Measurements from ENCODE around the gene CA5A.
A peak's percentile ranks its signal among the peaks of the same experiment; 100 is the strongest.
"Not testable (repeated sequence)": the region's sequence is repeated elsewhere in the genome, so short reads cannot be mapped to it uniquely, and the experiment has no call there.

Gene CA5A

GRCh38 chr16:87936375-87937230, at the start of gene CA5A:
Gene CA5A (minus strand): TSS chr16:87936529. CDS start chr16:87936450, 79 bp downstream.
- no peak for DNase-seq

DNA sequence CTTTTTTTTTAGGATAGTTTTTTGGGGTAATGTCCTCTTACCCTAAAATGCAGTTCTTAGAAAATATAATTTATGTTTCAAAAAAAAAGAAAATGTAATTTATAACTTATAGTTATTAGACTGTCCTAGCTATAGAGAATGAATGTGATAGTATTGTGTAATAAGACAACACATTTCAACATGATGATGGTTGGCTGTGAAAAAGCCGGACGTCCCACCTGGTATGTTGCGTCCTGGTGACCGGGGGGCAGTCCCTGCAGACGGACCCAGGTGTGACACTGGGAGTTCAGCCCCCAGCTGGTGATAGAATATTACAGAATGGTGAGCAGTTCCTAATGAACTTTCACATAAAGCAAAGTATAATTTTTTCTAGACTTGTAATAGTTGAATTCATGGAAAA, 49.2 kb upstream of the CA5A start:
- DNase-seq, result not testable (repeated sequence)

DNA sequence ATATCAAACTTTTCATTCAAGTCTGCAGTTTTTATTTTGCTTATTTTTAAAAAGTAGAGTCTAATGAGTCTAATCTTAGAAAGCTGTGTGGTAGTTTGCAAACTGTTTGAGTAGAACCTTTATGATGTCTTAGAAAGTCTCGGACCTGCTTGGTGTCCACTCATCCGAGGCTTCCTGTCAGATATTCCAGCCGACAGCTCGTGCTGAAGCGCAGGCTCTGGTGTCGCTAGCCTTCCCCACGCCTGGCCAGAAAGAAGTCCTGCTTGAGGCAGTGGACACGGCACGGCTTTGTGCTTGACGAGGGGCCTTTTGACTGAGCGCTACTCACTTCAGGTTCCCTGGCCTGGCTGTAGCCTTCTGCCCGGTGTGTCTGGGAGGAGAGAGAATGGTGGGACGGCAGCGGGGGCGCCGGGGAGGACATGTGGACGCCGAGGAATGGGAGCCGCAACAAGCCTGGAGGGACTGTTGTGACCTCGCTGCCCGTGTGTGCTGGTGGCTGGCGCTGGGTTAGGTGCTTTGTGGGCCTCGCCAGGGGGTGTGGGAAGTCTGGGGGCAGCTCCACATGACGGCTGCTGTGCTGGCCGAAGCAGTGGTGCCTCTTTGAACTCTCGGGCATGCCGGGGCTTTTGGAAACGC, 48.4 kb upstream of the CA5A start:
- no peak for DNase-seq

- DNase-seq, result not testable (repeated sequence)
Measured at GRCh38 chr16:87984180-87984579, 47.9 kb upstream of the CA5A start.

- DNase-seq, result not testable (repeated sequence)
Measured at GRCh38 chr16:87983737-87984097, 47.4 kb upstream of the CA5A start.

DNA sequence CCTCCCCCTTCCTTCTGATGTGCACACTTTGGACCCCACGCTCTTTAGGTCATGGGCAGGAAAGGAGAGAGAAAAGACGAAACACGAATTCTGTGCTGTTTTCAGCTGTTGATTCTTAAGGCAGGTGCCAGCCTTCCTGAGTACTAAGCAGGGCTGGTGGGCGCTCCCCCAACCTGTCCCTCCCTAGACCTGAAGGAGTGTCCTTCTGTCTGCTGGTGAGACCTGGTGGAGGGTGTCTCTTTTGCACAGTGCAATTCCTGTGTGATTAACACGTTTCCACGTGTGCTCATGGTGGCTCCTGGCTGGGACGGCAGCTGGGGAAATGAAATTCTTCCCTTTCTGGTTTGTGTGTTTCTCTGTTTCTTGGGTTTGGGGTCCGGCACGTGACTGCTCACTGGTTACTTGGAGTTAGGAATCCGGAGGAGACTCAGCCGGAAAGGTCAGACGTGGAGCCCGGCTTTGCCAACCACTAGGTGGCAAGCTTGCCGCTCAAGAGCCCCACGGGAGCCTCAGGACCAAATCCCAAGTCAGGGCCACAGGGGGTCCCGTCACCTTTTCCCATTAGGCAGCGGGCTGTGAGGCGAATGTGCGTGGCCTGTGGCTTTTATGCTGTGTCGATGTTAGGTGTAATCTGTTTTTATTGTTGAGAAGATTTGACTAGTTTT, 46.9 kb upstream of the CA5A start:
- not testable (repeated sequence) for DNase-seq

DNA sequence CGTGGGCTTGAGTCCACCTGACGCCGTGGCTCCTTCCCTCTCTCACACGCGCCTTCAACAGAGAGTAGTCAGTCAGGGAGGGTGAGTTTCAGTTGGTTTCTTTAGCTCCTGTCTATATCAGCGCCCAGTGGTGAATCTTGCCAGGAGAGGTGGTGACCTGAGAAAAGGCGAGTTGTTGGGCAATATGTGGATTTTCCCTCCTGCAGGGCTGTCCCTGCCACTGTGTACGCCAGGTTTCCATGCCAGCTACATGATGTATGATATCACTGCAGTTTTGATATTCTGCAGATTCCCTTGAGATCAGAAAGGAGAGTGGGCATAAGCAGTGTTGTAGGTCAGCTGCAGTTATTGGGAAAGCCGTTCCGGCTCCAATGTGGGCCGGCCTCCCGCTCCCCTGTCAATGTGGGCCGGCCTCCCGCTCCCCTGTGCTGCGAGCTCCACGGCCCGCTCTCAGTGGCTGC, 46.3 kb upstream of the CA5A start:
- DNase-seq, result no peak

DNA sequence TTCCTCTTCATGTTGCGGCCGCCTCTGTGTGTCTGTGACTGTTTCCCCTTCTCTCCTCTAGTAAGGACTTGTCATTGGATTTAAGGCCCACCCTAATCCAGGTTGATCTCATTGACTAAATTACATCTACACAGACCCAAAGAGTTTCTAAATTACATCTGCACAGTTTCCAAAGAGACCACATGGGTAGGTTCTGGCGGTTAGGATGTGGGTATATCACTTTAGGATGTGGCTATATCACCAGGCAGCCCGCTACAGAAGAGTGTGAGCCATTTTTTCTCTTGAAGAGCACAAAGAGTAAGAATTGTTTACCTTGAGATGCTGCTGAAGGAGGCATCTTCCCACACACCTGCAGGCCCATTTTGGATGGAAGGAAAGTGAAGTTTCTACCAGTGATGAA, 45.0 kb upstream of the CA5A start:
- not testable (repeated sequence) for DNase-seq

- not testable (repeated sequence) for DNase-seq
Measured at GRCh38 chr16:87979911-87980630, 43.7 kb upstream of the CA5A start.

DNA sequence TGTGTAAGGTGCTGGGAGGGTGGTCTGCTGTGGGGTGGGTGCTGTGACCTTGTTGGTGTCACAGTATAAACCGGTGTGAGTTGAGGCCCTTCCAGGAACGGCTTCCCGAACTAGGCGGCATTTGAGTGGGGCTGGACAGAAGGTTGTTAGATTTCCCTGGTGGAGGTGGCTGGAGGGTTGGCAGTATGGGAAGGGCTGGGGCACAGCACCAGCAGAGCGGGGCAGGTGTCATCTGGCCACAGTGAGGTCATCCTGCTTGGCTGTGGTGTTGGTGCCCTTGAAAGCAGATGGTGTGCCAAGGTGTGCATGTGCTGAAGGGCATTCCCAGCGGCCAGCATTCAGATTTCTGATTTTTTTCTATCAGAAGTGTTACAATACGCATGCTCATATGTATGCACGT, 43.0 kb upstream of the CA5A start:
- DNase-seq, result no peak

- DNase-seq, result no peak
Measured at GRCh38 chr16:87978127-87978526, 41.8 kb upstream of the CA5A start.

- DNase-seq, result no peak
Measured at GRCh38 chr16:87976665-87977064, 40.3 kb upstream of the CA5A start.

DNA sequence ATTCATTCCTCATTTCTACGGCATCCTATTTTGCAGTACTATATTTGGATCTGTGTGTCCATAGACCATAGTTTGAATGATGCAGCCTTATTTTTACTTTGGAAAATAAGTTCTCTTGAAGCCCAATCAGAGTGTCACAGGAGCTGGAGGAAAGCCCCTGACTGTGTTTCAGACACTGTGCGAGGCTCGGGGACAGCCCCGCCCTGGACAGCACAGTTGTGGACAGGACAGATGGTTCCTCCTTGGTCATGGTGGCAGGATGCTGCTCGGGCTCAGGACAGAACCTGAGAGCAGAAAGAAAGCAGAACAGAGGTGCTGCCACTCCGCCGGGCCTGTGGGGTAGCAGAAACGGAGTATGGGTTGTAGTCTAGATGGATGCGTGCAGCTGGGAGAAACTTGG, 37.8 kb upstream of the CA5A start:
- no peak for DNase-seq

DNA sequence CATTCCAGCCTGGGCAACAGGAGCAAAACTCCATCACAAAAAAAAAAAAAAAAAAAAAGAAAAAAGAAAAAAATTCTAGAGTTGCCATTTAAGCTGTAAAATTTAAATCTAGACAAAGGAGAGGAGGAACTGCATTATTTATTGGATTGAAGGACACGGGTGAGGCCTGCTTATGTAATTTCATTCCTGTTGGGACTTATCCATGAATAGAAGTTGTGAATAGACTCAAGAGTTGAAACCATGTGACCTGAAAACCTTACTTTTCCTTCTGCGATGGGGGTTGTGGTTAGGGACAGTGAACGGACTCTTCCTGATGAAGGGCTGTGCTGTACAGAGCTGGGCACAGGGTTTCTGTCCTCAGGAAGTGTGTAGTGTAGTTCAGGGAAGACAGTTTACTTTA, 37.4 kb upstream of the CA5A start:
- DNase-seq, result no peak

GRCh38 chr16:87971933-87972332, 35.6 kb upstream of the CA5A start:
- no peak for DNase-seq

GRCh38 chr16:87970186-87970585, 33.9 kb upstream of the CA5A start:
- no peak for DNase-seq

- DNase-seq, result no peak
Measured at GRCh38 chr16:87968541-87968940, 32.2 kb upstream of the CA5A start.

- no peak for DNase-seq
Measured at GRCh38 chr16:87966685-87967185, 30.4 kb upstream of the CA5A start.

- no peak for DNase-seq
Measured at GRCh38 chr16:87966064-87966645, 29.8 kb upstream of the CA5A start.

GRCh38 chr16:87965417-87965816, 29.1 kb upstream of the CA5A start:
- no peak for DNase-seq

GRCh38 chr16:87964049-87964659, 27.8 kb upstream of the CA5A start:
- DNase-seq, result no peak

DNA sequence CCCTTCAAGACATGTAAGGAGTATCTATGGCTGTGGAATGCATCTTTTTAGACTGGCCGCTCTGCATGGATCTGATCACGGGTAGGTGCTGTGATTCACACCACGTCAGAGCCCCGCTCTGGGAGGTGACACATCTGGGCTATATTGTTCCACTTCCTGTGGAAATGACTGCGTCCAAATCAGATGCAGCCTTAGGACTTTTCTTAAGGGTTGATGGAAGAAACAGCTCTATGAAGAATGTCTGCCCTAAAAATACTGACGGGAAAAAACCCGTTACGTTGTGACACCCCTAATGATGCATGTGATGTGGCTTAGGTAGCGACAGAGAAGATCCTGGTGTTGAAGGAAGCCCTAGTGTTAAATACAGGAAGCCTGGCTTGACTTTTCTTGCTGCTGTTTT, 27.1 kb upstream of the CA5A start:
- DNase-seq, result peak; percentile 70

All from activated T-cell treated with anti-CD3 and anti-CD28 coated beads, Interleukin-2, amount 50 U/mL, for 1 hour (primary cell).